ENCODE measurements around the gene MTCL1. TPM values are rescaled to one million over a fixed set of nuclear protein-coding genes. Genes with fewer than 3 reads are reported as not detected.

MTCL1 gene
- total RNA-seq, 1 donor from 2014 or later: 48.7 TPM

DNA sequence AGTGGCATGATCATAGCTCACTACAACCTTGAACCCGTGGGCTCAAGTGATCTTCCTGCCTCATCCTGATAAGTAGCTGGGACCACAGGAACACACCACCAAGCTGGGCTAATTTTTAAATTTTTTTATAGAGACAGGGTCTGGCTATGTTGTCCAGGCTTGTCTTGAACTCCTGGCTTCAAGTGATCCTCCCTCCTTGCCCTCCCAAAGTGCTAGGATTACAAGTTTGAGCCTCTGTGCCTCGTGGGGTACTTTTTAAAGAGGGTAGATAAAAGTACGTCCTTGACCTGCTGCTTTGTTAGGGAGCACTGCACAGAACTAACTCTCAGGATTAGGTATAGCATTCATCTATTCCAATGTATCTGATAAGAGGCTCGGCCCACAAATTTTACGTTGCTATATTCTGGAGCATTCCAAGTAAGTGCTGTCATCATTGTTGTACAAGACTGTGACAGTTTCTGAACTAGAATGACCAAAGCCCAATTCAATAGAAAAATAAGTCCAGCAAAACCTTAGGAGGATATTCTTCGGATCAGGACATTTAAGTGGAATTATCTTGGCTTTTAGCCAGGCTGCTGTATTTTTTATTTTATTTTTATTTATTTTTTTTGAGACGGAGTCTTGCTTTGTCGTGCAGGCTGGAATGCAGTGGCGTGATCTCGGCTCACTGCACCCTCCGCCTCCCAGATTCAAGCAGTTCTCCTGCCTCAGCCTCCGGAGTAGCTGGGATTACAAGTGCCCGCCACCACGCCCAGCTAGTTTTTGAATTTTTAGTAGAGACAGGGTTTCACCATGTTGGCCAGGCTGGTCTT is 4.1 kb downstream of the MTCL1 start:
- Mint-ChIP-seq H3K4me1 (ENCODE audit: unreplicated experiment) (peaks cover 27% of the 10 kb centered on the region), H3K4me3 (peak overlapping the region; percentile 66)
- DNase-seq (ENCODE audit: extremely low spot score, unreplicated experiment): no peak

DNA sequence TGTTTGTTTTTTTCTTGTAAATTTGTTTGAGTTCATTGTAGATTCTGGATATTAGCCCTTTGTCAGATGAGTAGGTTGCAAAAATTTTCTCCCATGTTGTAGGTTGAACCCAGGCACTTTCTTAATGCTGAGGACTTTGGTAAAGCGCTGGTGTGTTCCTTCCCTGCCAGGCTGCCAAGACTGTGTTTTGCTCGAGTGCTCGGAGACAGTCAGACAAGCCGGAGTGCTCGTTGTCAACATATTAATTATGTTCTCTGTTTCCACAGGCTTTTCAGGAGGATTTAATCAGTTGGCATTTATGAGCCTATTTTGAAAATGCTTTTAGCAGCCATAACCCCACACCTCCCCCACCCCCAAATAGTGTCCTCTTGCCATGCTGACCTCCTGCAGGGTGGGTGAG is 6.4 kb downstream of the MTCL1 start:
- Mint-ChIP-seq H3K9me3 (no peaks in the 10 kb centered on the region), H3K27ac (no peak overlapping the region), H3K27me3 (peaks cover 3% of the 10 kb centered on the region), H3K4me3 (no peak overlapping the region), H3K4me1 (ENCODE audit: unreplicated experiment) (peaks cover 27% of the 10 kb centered on the region), H3K36me3 (peaks cover 26% of the 10 kb centered on the region)
- TF ChIP-seq, protein P1, sequence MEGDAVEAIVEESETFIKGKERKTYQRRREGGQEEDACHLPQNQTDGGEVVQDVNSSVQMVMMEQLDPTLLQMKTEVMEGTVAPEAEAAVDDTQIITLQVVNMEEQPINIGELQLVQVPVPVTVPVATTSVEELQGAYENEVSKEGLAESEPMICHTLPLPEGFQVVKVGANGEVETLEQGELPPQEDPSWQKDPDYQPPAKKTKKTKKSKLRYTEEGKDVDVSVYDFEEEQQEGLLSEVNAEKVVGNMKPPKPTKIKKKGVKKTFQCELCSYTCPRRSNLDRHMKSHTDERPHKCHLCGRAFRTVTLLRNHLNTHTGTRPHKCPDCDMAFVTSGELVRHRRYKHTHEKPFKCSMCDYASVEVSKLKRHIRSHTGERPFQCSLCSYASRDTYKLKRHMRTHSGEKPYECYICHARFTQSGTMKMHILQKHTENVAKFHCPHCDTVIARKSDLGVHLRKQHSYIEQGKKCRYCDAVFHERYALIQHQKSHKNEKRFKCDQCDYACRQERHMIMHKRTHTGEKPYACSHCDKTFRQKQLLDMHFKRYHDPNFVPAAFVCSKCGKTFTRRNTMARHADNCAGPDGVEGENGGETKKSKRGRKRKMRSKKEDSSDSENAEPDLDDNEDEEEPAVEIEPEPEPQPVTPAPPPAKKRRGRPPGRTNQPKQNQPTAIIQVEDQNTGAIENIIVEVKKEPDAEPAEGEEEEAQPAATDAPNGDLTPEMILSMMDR (conservative IDR thresholded peaks at IDR 0.05): no peak
- DNase-seq (ENCODE audit: extremely low spot score, unreplicated experiment): no peak

More for the DNA sequence above, 4.1 kb downstream of the MTCL1 start:
- H3K36me3 Mint-ChIP-seq: peaks cover 22% of the 10 kb centered on the region
- no peak overlapping the region for H3K27ac Mint-ChIP-seq
- TF ChIP-seq, protein P1 (conservative IDR thresholded peaks at IDR 0.05): no peak
- H3K27me3 Mint-ChIP-seq: peaks cover 7% of the 10 kb centered on the region
- no peaks in the 10 kb centered on the region for H3K9me3 Mint-ChIP-seq

DNA sequence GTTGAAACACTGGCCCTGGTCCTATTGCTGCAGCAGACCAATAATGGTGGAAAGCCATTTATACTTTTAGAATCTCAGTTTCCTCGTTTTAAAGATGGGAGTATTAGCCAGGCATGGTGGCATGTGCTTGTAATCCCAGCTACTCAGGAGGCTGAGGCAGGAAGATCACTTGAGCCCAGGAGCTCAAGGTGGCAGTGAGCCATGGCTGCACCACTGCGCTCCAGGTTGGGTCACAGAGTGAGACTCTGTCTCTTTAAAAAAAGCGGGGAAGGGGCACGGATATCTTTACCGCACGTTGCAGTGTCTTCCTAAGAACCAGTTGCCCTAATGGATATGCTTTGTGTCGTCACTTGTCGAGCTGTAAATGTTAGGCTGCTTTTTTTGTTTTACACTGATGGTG is 8.3 kb downstream of the MTCL1 start:
- Mint-ChIP-seq H3K27ac (no peak overlapping the region), H3K4me1 (ENCODE audit: unreplicated experiment) (peaks cover 32% of the 10 kb centered on the region), H3K9me3 (no peaks in the 10 kb centered on the region), H3K4me3 (no peak overlapping the region), H3K36me3 (peaks cover 34% of the 10 kb centered on the region), H3K27me3 (no peaks in the 10 kb centered on the region)
- TF ChIP-seq, protein P1 (conservative IDR thresholded peaks at IDR 0.05): no peak
- DNase-seq (ENCODE audit: extremely low spot score, unreplicated experiment): no peak

DNA sequence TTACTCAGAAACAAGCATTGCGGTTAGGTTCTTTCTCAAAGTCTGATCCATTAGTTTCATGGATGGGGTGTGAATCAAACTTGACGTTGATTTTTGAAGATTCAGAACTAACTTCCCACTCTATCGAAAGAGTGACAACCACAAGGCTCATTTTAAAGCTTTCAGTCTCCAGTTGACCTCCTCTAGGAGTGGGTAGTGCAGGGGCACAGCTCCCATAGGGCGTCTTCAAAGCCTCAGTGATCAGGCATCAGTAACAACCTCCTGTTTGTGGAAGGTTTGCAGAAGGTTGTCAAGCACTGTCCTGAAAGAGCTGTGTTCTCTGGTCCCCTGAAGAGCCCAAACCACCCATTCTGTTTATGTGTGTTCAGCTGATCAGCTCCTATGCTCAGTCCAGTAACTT is 10.2 kb downstream of the MTCL1 start:
- Mint-ChIP-seq H3K4me1 (ENCODE audit: unreplicated experiment) (peaks cover 26% of the 10 kb centered on the region), H3K27ac (no peak overlapping the region), H3K9me3 (no peaks in the 10 kb centered on the region), H3K36me3 (peaks cover 30% of the 10 kb centered on the region), H3K27me3 (no peaks in the 10 kb centered on the region), H3K4me3 (no peak overlapping the region)
- DNase-seq (ENCODE audit: extremely low spot score, unreplicated experiment): no peak
- TF ChIP-seq, protein P1 (conservative IDR thresholded peaks at IDR 0.05): no peak

DNA sequence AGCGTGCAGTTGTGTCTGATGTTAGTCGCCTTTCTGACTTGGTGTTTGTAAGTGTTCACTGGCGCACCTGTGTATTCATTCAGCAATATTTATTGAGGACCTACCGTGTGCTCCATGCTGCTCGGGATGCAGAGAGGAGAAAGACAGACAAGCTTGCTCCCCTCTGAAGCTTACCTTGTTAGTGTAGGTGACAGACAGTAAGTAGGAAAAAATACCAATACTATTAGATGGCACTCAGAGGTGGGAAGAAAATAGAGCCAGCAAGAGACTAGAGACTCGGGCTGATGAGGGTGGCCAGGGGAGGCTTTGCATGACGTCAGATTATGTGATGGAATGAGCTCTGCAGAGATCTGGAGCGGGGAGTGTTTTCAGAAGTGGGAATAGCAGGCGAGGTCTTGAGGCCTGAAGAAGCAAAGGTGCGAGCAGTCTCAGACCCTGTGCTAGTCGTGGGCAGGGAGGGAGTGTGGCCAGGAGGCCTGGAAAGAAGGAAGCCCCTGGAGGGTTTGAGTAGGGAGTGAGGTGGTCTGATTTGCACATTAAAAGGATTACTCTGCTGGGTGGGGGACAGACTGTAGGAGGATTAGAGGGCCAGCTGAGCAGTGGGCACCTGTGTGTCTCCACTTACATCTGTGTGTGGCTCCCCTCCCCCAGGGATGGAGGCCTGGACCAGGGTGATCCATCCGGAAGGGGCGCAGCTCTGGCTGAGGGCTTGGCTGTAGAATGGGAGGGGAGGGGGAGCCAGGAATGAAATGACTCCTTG is 11.8 kb downstream of the MTCL1 start:
- Mint-ChIP-seq H3K36me3 (peaks cover 36% of the 10 kb centered on the region), H3K4me1 (ENCODE audit: unreplicated experiment) (peaks cover 33% of the 10 kb centered on the region), H3K9me3 (no peaks in the 10 kb centered on the region), H3K27me3 (no peaks in the 10 kb centered on the region), H3K4me3 (no peak overlapping the region), H3K27ac (no peak overlapping the region)
- DNase-seq (ENCODE audit: extremely low spot score, unreplicated experiment): no peak
- TF ChIP-seq, protein P1 (conservative IDR thresholded peaks at IDR 0.05): no peak
